ENCODE measurements around the gene TUBB4B.

TUBB4B gene

DNA sequence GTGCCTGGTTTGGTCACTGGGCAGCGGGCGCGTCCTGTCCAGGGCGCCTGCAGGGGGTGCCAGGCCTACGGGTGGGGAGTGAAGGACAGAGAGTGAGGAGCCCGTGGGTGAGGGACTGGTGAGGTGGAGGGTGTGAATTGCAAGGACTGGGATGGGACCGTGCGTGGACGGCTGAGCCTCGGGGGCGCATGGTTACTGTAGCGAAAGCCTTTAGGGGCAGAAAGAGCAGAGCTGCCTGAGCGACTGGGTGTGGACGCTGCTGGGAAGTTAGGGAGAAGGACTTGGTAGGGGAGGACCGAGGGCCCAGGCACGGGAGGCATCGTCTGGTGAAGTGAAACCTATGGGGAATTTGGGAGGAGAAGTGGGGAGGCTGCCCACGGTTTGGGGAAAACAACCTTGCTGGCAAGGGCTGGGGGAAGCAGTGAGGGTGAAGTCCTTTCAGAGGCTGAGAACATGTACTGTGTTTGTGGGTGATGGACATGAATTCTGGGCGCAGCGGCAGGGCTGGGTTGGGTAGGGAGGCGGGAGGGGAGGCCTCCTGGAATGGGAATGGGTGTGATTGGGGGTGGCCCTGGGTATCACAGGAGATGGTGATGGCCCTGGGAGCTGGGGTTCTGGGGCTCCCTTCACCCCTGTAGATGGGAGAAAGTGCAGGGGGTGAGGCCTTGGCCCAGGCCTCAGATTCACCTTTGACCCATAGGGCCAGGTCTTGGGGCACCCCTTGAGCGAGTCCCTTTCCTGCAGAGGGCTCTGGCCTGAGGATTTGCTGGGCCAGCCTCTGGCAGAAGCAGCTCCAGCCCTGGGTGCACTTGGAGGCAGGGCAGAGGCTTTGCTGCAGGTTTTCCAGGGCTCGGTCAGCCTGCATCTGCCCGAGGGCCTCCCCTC lies 34.7 kb downstream of the TUBB4B start:
- Histone ChIP-seq H3K27ac (ENCODE audit: low read length) (no peak overlapping the region), H3K4me3 (ENCODE audit: low read depth in 1 of 2, low read length in 2 of 2) (no peak overlapping the region), H2AFZ (ENCODE audit: low read depth, low read length) (no peak overlapping the region), H3K36me3 (ENCODE audit: insufficient read depth, low read length) (peaks cover 21% of the 10 kb centered on the region), H3K9ac (ENCODE audit: low read depth, low read length) (no peak overlapping the region), H3K4me1 (ENCODE audit: insufficient read depth, low read length) (no peaks in the 10 kb centered on the region), H3K27me3 (ENCODE audit: insufficient read depth, low read length, poor library complexity) (no peaks in the 10 kb centered on the region), H4K20me1 (ENCODE audit: insufficient read depth, low read length) (peaks cover 34% of the 10 kb centered on the region), H3K9me3 (ENCODE audit: insufficient read depth, low read length, severe bottlenecking) (no peaks in the 10 kb centered on the region), H3K4me2 (ENCODE audit: insufficient read depth, low read length) (no peak overlapping the region), H3K79me2 (ENCODE audit: insufficient read depth, low read length) (0 out of 2 replicates have a peak, but pooled peaks cover 2% of the 10 kb centered on the region)
- ATAC-seq (ENCODE audit: insufficient read depth, low read depth), result no peak
- DNase-seq, result no peak
- no peak for TF ChIP-seq EZH2 (IDR thresholded peaks at IDR 0.05; ENCODE audit: borderline replicate concordance, low read depth, low read length, severe bottlenecking)

DNA sequence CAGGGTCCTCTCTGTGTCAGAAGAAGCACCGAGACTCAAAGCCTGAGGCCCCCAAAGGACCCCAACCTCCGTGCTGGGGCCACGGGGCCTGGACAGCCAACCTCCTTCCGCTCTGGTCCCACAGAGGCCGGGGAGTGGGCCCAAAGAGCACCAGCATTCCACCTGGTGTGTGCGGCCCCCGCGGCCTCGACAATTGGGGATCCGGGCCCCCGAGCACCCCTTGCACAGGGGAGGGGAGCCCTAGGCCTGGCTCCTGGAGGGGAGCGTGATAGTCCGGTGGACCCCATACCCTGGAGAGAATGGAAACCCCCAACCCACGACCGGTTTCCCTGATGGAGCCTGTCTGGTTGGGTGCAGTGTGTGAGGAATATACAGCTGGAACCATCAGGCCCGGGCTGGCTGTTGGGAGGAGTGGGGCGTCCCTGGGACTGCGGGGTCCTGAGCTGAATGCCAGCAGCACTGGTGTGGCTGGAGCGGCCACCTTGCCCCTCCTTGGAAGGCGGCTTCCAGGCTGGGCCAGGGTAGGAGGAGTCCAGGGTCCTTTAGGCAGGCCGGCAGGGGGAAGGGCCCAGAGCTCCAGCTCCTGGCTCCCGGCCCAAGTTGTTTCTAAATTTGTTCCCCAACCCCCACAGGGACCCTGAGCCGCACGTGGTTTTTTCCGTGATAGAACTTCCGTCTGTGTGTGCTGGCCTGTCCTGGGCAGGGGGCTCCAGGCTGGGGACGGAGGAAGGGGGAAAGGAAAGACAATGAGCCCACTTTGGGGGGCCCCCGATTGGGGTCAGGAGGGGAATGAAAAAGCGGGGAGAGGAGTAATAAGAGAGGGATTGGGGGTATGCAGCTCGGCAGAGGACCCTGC lies 35.6 kb downstream of the TUBB4B start:
- H3K4me3 ChIP-seq (ENCODE audit: low read depth in 1 of 2, low read length in 2 of 2), result no peak overlapping the region
- no peaks in the 10 kb centered on the region for H3K27me3 ChIP-seq (ENCODE audit: insufficient read depth, low read length, poor library complexity)
- DNase-seq (no peak), ATAC-seq (ENCODE audit: insufficient read depth, low read depth) (no peak)
- no peak overlapping the region for H3K27ac ChIP-seq (ENCODE audit: low read length)
- TF ChIP-seq EZH2 (IDR thresholded peaks at IDR 0.05; ENCODE audit: borderline replicate concordance, low read depth, low read length, severe bottlenecking), result no peak
- TF ChIP-seq, protein P1, sequence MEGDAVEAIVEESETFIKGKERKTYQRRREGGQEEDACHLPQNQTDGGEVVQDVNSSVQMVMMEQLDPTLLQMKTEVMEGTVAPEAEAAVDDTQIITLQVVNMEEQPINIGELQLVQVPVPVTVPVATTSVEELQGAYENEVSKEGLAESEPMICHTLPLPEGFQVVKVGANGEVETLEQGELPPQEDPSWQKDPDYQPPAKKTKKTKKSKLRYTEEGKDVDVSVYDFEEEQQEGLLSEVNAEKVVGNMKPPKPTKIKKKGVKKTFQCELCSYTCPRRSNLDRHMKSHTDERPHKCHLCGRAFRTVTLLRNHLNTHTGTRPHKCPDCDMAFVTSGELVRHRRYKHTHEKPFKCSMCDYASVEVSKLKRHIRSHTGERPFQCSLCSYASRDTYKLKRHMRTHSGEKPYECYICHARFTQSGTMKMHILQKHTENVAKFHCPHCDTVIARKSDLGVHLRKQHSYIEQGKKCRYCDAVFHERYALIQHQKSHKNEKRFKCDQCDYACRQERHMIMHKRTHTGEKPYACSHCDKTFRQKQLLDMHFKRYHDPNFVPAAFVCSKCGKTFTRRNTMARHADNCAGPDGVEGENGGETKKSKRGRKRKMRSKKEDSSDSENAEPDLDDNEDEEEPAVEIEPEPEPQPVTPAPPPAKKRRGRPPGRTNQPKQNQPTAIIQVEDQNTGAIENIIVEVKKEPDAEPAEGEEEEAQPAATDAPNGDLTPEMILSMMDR (IDR thresholded peaks at IDR 0.05; ENCODE audit: borderline replicate concordance, extremely low read depth, low read length, poor library complexity, severe bottlenecking), result no peak
- H4K20me1 ChIP-seq (ENCODE audit: insufficient read depth, low read length), result peaks cover 28% of the 10 kb centered on the region
- no peak overlapping the region for H3K9ac ChIP-seq (ENCODE audit: low read depth, low read length)
- H3K4me2 ChIP-seq (ENCODE audit: insufficient read depth, low read length), result no peak overlapping the region
- H3K9me3 ChIP-seq (ENCODE audit: insufficient read depth, low read length, severe bottlenecking), result no peaks in the 10 kb centered on the region
- H3K79me2 ChIP-seq (ENCODE audit: insufficient read depth, low read length), result 0 out of 2 replicates have a peak, but pooled peaks cover 2% of the 10 kb centered on the region
- H2AFZ ChIP-seq (ENCODE audit: low read depth, low read length), result no peak overlapping the region
- no peaks in the 10 kb centered on the region for H3K4me1 ChIP-seq (ENCODE audit: insufficient read depth, low read length)
- peaks cover 18% of the 10 kb centered on the region for H3K36me3 ChIP-seq (ENCODE audit: insufficient read depth, low read length)

DNA sequence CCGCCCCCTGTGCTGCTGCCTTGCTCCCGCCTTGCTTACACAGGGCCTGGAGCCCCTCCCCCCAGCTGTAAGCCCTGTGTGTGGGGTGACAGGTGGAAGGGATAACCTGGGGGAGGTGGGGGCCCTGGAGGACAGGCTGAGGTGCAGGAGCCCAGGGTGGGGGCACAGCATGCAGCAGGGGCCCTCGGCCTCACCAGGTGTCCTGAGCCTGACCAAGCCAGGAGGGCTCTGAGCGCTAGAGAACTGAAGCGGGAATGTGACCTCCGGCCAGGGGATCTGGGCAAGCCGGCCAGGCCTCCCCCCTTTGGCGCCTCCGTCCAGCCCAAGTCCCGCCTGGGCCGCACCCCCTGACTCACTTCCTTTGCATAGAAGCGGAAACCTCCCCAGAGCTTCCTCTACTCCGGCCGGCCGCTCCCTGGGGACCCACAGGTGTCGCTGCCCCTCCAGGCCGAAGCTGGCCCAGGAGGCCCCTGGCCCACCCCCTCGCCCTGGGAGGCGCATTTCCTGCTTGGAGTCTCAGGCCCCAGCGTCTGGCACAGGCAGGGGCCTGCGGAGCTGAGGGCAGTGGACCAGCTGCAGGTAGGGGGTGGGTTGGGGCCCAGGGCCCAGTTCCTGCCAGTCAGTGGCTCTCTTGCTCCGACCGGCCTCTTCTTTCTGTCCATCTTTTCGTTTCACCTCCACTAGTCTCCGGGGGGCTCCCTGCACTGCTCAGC lies 36.4 kb downstream of the TUBB4B start, which contains the start of gene TOR4A:
Gene TOR4A, plus strand, starts transcription at position 398 of the 713 bp plus-strand sequence. CDS start 964 bp downstream, outside the sequence.
- TF ChIP-seq, protein P1 (IDR thresholded peaks at IDR 0.05; ENCODE audit: borderline replicate concordance, extremely low read depth, low read length, poor library complexity, severe bottlenecking), result no peak
- TF ChIP-seq EZH2 (IDR thresholded peaks at IDR 0.05; ENCODE audit: borderline replicate concordance, low read depth, low read length, severe bottlenecking), result no peak
- Histone ChIP-seq H3K36me3 (ENCODE audit: insufficient read depth, low read length) (peaks cover 11% of the 10 kb centered on the region), H3K9ac (ENCODE audit: low read depth, low read length) (no peak within 1 kb of the TSS), H4K20me1 (ENCODE audit: insufficient read depth, low read length) (peaks cover 20% of the 10 kb centered on the region), H3K27ac (ENCODE audit: low read length) (no peak within 1 kb of the TSS), H3K27me3 (ENCODE audit: insufficient read depth, low read length, poor library complexity) (no peaks in the 10 kb centered on the region), H3K79me2 (ENCODE audit: insufficient read depth, low read length) (0 out of 2 replicates have a peak, but pooled peaks cover 2% of the 10 kb centered on the region), H3K9me3 (ENCODE audit: insufficient read depth, low read length, severe bottlenecking) (no peaks in the 10 kb centered on the region), H3K4me3 (ENCODE audit: low read depth in 1 of 2, low read length in 2 of 2) (no peak within 1 kb of the TSS), H2AFZ (ENCODE audit: low read depth, low read length) (no peak within 1 kb of the TSS), H3K4me2 (ENCODE audit: insufficient read depth, low read length) (no peak within 1 kb of the TSS), H3K4me1 (ENCODE audit: insufficient read depth, low read length) (no peaks in the 10 kb centered on the region)
- peak; percentile 23; the same call in 1 of the 3 replicates for ATAC-seq (ENCODE audit: insufficient read depth, low read depth)
- DNase-seq, result no peak

Data from DND-41 (cell line).